Thoracic aorta (tissue), 2 donors: ENCODE data around the gene IL3RA. TPM values are rescaled to one million over a fixed set of nuclear protein-coding genes. Genes with fewer than 3 reads are reported as not detected.

ENCODE experiments used
- ATAC-seq: fragments of 150-250 bp; one replicate; pipeline ENCODE4 v1.8.0; 2017; ENCODE audit warnings: low read depth; ENCODE audit not compliant: insufficient number of reproducible peaks, low FRiP score
- DNase-seq: peaks from one replicate; pipeline ENCODE4 v3.0.0-alpha.2; 2020; ENCODE audit warnings: low spot score
- H3K27ac ChIP-seq, 2 donors: fragments of 200-600 bp; sonication (generic); 1 replicate in 1 of 2; 2 replicates in 1 of 2; pipeline ENCODE4 v1.5.1; 2016; ENCODE audit warnings: mild to moderate bottlenecking in 2 of 2, moderate library complexity in 2 of 2
- H3K27me3 ChIP-seq: fragments of 200-600 bp; sonication (generic); replicated peaks from 2 replicates; pipeline ENCODE4 v1.6.0; 2016; ENCODE audit warnings: mild to moderate bottlenecking; ENCODE audit not compliant: insufficient read depth
- H3K36me3 ChIP-seq: fragments of 200-600 bp; sonication (generic); one replicate; pipeline ENCODE4 v1.5.1; 2016
- H3K4me1 ChIP-seq, 2 donors: fragments of 200-600 bp; sonication (generic); 1 replicate in 1 of 2; 2 replicates in 1 of 2; pipeline versions ENCODE4 v1.5.1 to v1.6.0; 2016; ENCODE audit warnings: low read depth in 2 of 2, mild to moderate bottlenecking in 1 of 2; ENCODE audit not compliant: control insufficient read depth in 1 of 2
- H3K4me3 ChIP-seq: fragments of 200-600 bp; sonication (generic); 2 replicates; pipeline ENCODE4 v1.5.1; 2016; ENCODE audit warnings: mild to moderate bottlenecking
- H3K9me3 ChIP-seq: fragments of 200-600 bp; sonication (generic); 2 replicates; pipeline ENCODE4 v1.5.1; 2016
- CTCF ChIP-seq: fragments of 200-600 bp; sonication (generic); IDR thresholded peaks from one replicate; pipeline ENCODE4 v1.5.1; 2019; ENCODE audit warnings: antibody characterized with exemption
- total RNA-seq, 2 donors: library from RNA; depleted of rRNA; stranded (reverse); fragments of >200 nt; gene quantifications; one replicate each; pipeline versions ENCODE4 v1.1.0 to v1.2.3, GENCODE V29; 2016

Gene IL3RA
- total RNA-seq, 2 donors from 2014 or later = 7.3 to 13.5 TPM

GRCh38 chrX:1397441-1398270, 61.1 kb downstream of the IL3RA start:
- no peak for ATAC-seq
- DNase-seq = no peak
- TF ChIP-seq CTCF = no peak
- Histone ChIP-seq H3K9me3 (no peaks in the 10 kb centered on the region), H3K4me3 (no peak overlapping the region), H3K4me1 (peaks cover 0 to 18% of the 10 kb centered on the region in 2 donors), H3K27me3 (no peaks in the 10 kb centered on the region), H3K36me3 (no peaks in the 10 kb centered on the region), H3K27ac (no peak overlapping the region)

GRCh38 chrX:1398431-1399340, 62.1 kb downstream of the IL3RA start:
- H3K27me3 ChIP-seq = no peaks in the 10 kb centered on the region
- H3K36me3 ChIP-seq = peaks cover 9% of the 10 kb centered on the region
- ATAC-seq (no peak), DNase-seq (no peak)
- no peak overlapping the region for H3K27ac ChIP-seq
- no peaks in the 10 kb centered on the region for H3K9me3 ChIP-seq
- no peak for TF ChIP-seq CTCF
- H3K4me1 ChIP-seq = peaks cover 0 to 12% of the 10 kb centered on the region in 2 donors
- H3K4me3 ChIP-seq = no peak overlapping the region

- H3K4me1 ChIP-seq = no peaks in the 10 kb centered on the region
- DNase-seq = no peak
- H3K27me3 ChIP-seq = no peaks in the 10 kb centered on the region
- no peak for TF ChIP-seq CTCF
- H3K9me3 ChIP-seq = no peaks in the 10 kb centered on the region
- no peak for ATAC-seq
- no peak overlapping the region for H3K27ac ChIP-seq
- no peak overlapping the region for H3K4me3 ChIP-seq
- H3K36me3 ChIP-seq = peaks cover 21% of the 10 kb centered on the region
These were observed 63.5 kb downstream of the IL3RA start for GRCh38 chrX:1400049-1400448.

GRCh38 chrX:1400742-1401471, 64.3 kb downstream of the IL3RA start:
- Histone ChIP-seq H3K27ac (no peak overlapping the region), H3K9me3 (no peaks in the 10 kb centered on the region), H3K27me3 (no peaks in the 10 kb centered on the region), H3K36me3 (peaks cover 28% of the 10 kb centered on the region), H3K4me3 (no peak overlapping the region), H3K4me1 (no peaks in the 10 kb centered on the region)
- TF ChIP-seq CTCF = no peak
- ATAC-seq = no peak
- DNase-seq = no peak
